Raji (cell line): ENCODE data around the gene PARD3.

Experiments used
- POLR2A ChIP-seq: IDR thresholded peaks from 2 replicates; pipeline ENCODE4 v1.6.1; 2011; ENCODE audit warnings: low read depth, low read length, control low read depth; ENCODE audit not compliant: insufficient read depth

The PARD3 gene

GRCh38 chr10:34702093-34702937, 112.8 kb downstream of the PARD3 start:
- no peak for TF ChIP-seq POLR2A

GRCh38 chr10:34701194-34701593, 113.9 kb downstream of the PARD3 start:
- TF ChIP-seq POLR2A = no peak

GRCh38 chr10:34699904-34700517, 115.1 kb downstream of the PARD3 start:
- TF ChIP-seq POLR2A = no peak

GRCh38 chr10:34698979-34699378, 116.1 kb downstream of the PARD3 start:
- no peak for TF ChIP-seq POLR2A

GRCh38 chr10:34698248-34698831, 116.8 kb downstream of the PARD3 start:
- no peak for TF ChIP-seq POLR2A

GRCh38 chr10:34697351-34698247, 117.5 kb downstream of the PARD3 start:
- no peak for TF ChIP-seq POLR2A

GRCh38 chr10:34696423-34696822, 118.7 kb downstream of the PARD3 start:
- no peak for TF ChIP-seq POLR2A

- no peak for TF ChIP-seq POLR2A
Measured at GRCh38 chr10:34690383-34691049, 124.6 kb downstream of the PARD3 start.

- no peak for TF ChIP-seq POLR2A
Measured at GRCh38 chr10:34689053-34689452, 126.0 kb downstream of the PARD3 start.

GRCh38 chr10:34687434-34688210, 127.5 kb downstream of the PARD3 start:
- no peak for TF ChIP-seq POLR2A

- no peak for TF ChIP-seq POLR2A
Measured at GRCh38 chr10:34682580-34682979, 132.5 kb downstream of the PARD3 start.

- TF ChIP-seq POLR2A = no peak
Measured at GRCh38 chr10:34681933-34682332, 133.2 kb downstream of the PARD3 start.

- no peak for TF ChIP-seq POLR2A
Measured at GRCh38 chr10:34679177-34679576, 135.9 kb downstream of the PARD3 start.

- no peak for TF ChIP-seq POLR2A
Measured at GRCh38 chr10:34677591-34677990, 137.5 kb downstream of the PARD3 start.
